Upper lobe of left lung (tissue), 6 donors: ENCODE results near the gene PCBP3. TPM values are rescaled to one million over a fixed set of nuclear protein-coding genes. Genes with fewer than 3 reads are reported as not detected.
"Not testable (repeated sequence)": the region's sequence is repeated elsewhere in the genome, so short reads cannot be mapped to it uniquely, and the experiment has no call there.

ENCODE experiments used
- ATAC-seq, 2 donors: fragments of 200-7000 bp; cut with Tn5 transposase; one replicate each; pipeline ENCODE4 v1.9.1; 2022; ENCODE audit warnings: mild to moderate bottlenecking in 2 of 2, moderate library complexity in 2 of 2; ENCODE audit not compliant: low FRiP score in 2 of 2
- DNase-seq, 2 donors: peaks; one replicate each; pipeline ENCODE4 v3.0.0-alpha.2; 2019 to 2020
- H3K27ac ChIP-seq, 4 donors: fragments of 200-600 bp; sonication (generic); one replicate each; pipeline ENCODE4 v1.5.1; 2016 to 2019
- H3K27me3 ChIP-seq, 4 donors: fragments of 200-600 bp; sonication (generic); one replicate each; pipeline ENCODE4 v1.5.1; 2017 to 2019
- H3K36me3 ChIP-seq, 4 donors: fragments of 200-600 bp; sonication (generic); one replicate each; pipeline ENCODE4 v1.5.1; 2016 to 2019
- H3K4me1 ChIP-seq, 4 donors: fragments of 200-600 bp; sonication (generic); one replicate each; pipeline ENCODE4 v1.5.1; 2018 to 2019
- H3K4me3 ChIP-seq, 4 donors: fragments of 200-600 bp; sonication (generic); one replicate each; pipeline ENCODE4 v1.5.1; 2017 to 2019; ENCODE audit warnings: mild to moderate bottlenecking in 2 of 4, moderate library complexity in 1 of 4
- H3K9me3 ChIP-seq, 4 donors: fragments of 200-600 bp; sonication (generic); one replicate each; pipeline ENCODE4 v1.5.1; 2018 to 2019
- CTCF ChIP-seq, 6 experiments: fragments of 450-650 bp in 4 of 6; fragments of 200-600 bp in 2 of 6; sonication (generic) in 2 of 6; IDR thresholded peaks; one replicate each; pipeline ENCODE4 v1.5.1; 2016 to 2019; ENCODE audit warnings: antibody characterized with exemption in 6 of 6
- EP300 ChIP-seq, 4 donors: sonication (generic); formaldehyde crosslinking; IDR thresholded peaks; one replicate each; pipeline ENCODE4 v1.5.1; 2017; ENCODE audit warnings: antibody characterized with exemption in 4 of 4, control low read depth in 2 of 4
- POLR2A ChIP-seq, 4 donors: fragments of 450-650 bp; IDR thresholded peaks; one replicate each; pipeline ENCODE4 v1.5.1; 2016 to 2017; ENCODE audit warnings: antibody characterized with exemption in 4 of 4, mild to moderate bottlenecking in 2 of 4
- POLR2AphosphoS5 ChIP-seq, 2 donors: sonication (generic); formaldehyde crosslinking; IDR thresholded peaks; one replicate each; pipeline ENCODE4 v1.5.1; 2017; ENCODE audit warnings: antibody characterized with exemption in 2 of 2
- WGBS, 2 donors: methylation state at CpG; one replicate each; pipeline ENCODE4 v1.1.5; 2017 to 2018; 5-methylcytosine and 5-hydroxymethylcytosine counted together
- total RNA-seq, 6 donors: library from RNA; depleted of rRNA in 4 of 6; stranded (reverse); fragments of >200 nt in 4 of 6; gene quantifications; one replicate each; pipeline versions ENCODE4 v1.1.0 to v1.2.1, GENCODE V29; 2016 to 2021
- donor health status: DM: no; HTN: no; CAD: no; lungs with moderate emphysema.
- donor health status: DM: no; HTN: yes; CAD: no; lungs with severe emphysema.

The PCBP3 gene
- total RNA-seq, 6 donors from 2014 or later: 0.78 to 10.5 (median 3.3) TPM

GRCh38 chr21:45811136-45811535 lies 167.6 kb downstream of the PCBP3 start:
- no peaks in the 10 kb centered on the region for H3K9me3 ChIP-seq
- no peaks in the 10 kb centered on the region for H3K27me3 ChIP-seq
- no peaks in the 10 kb centered on the region for H3K4me1 ChIP-seq
- DNase-seq: no peak
- ATAC-seq: no peak
- no peaks in the 10 kb centered on the region for H3K36me3 ChIP-seq
- TF ChIP-seq EP300 (IDR thresholded peaks at IDR 0.05) (no peak), POLR2AphosphoS5 (IDR thresholded peaks at IDR 0.05) (no peak), CTCF (IDR thresholded peaks at IDR 0.05) (no peak), POLR2A (IDR thresholded peaks at IDR 0.05) (no peak)
- 73 to 81% methylated on average over 5 of the region's 5 CpGs for WGBS, 2 donors
- H3K4me3 ChIP-seq: no peak overlapping the region
- no peak overlapping the region for H3K27ac ChIP-seq

GRCh38 chr21:45814210-45814940 lies 170.8 kb downstream of the PCBP3 start:
- not testable (repeated sequence) for H3K4me1 ChIP-seq, H3K27me3 ChIP-seq, H3K9me3 ChIP-seq, DNase-seq, H3K36me3 ChIP-seq, ATAC-seq, H3K27ac ChIP-seq, H3K4me3 ChIP-seq

- H3K27ac ChIP-seq, H3K9me3 ChIP-seq, H3K27me3 ChIP-seq, H3K4me3 ChIP-seq, DNase-seq, ATAC-seq, H3K36me3 ChIP-seq, H3K4me1 ChIP-seq: not testable (repeated sequence)
Observed at GRCh38 chr21:45815781-45816180, 172.3 kb downstream of the PCBP3 start.

GRCh38 chr21:45816794-45817193 lies 173.3 kb downstream of the PCBP3 start:
- no peak overlapping the region for H3K27ac ChIP-seq
- DNase-seq (no peak), ATAC-seq (no peak)
- TF ChIP-seq POLR2AphosphoS5 (IDR thresholded peaks at IDR 0.05) (no peak), CTCF (IDR thresholded peaks at IDR 0.05) (no peak), POLR2A (IDR thresholded peaks at IDR 0.05) (no peak), EP300 (IDR thresholded peaks at IDR 0.05) (no peak)
- no peaks in the 10 kb centered on the region for H3K9me3 ChIP-seq
- no peaks in the 10 kb centered on the region for H3K27me3 ChIP-seq
- H3K4me1 ChIP-seq: peaks cover 0 to 5% (median 0%) of the 10 kb centered on the region in 4 donors
- no peak overlapping the region for H3K4me3 ChIP-seq
- no peaks in the 10 kb centered on the region for H3K36me3 ChIP-seq
- WGBS, 2 donors: 80 to 90% methylated on average over 14 of the region's 14 CpGs

GRCh38 chr21:45817345-45817744 lies 173.8 kb downstream of the PCBP3 start:
- no peaks in the 10 kb centered on the region for H3K27me3 ChIP-seq
- no peak for ATAC-seq
- H3K27ac ChIP-seq: no peak overlapping the region
- DNase-seq: no peak
- H3K9me3 ChIP-seq: no peaks in the 10 kb centered on the region
- H3K36me3 ChIP-seq: no peaks in the 10 kb centered on the region
- H3K4me1 ChIP-seq: peaks cover 0 to 5% (median 0%) of the 10 kb centered on the region in 4 donors
- H3K4me3 ChIP-seq: no peak overlapping the region
- no peak for TF ChIP-seq POLR2AphosphoS5 (IDR thresholded peaks at IDR 0.05)
- TF ChIP-seq CTCF (IDR thresholded peaks at IDR 0.05): no peak
- no peak for TF ChIP-seq EP300 (IDR thresholded peaks at IDR 0.05)
- no peak for TF ChIP-seq POLR2A (IDR thresholded peaks at IDR 0.05)
- 77 to 78% methylated on average over 13 of the region's 13 CpGs for WGBS, 2 donors

- ATAC-seq (no peak), DNase-seq (no peak)
- H3K36me3 ChIP-seq: no peaks in the 10 kb centered on the region
- peaks cover 0 to 5% (median 0%) of the 10 kb centered on the region in 4 donors for H3K4me1 ChIP-seq
- TF ChIP-seq EP300 (IDR thresholded peaks at IDR 0.05): no peak
- no peak for TF ChIP-seq CTCF (IDR thresholded peaks at IDR 0.05)
- no peak for TF ChIP-seq POLR2AphosphoS5 (IDR thresholded peaks at IDR 0.05)
- TF ChIP-seq POLR2A (IDR thresholded peaks at IDR 0.05): no peak
- no peak overlapping the region for H3K4me3 ChIP-seq
- 64 to 69% methylated on average over 11 of the region's 11 CpGs for WGBS, 2 donors
- H3K9me3 ChIP-seq: no peaks in the 10 kb centered on the region
- H3K27ac ChIP-seq: no peak overlapping the region
- H3K27me3 ChIP-seq: no peaks in the 10 kb centered on the region
Observed at GRCh38 chr21:45818276-45818903, 174.9 kb downstream of the PCBP3 start.
